GM10266 (cell line): Measurements from ENCODE around the gene C13orf42.

Experiments used
- DNase-seq: peaks from one replicate; pipeline ENCODE4 v3.0.0; 2012; ENCODE audit errors: extremely low spot score
- CTCF ChIP-seq: IDR thresholded peaks from 2 replicates; pipeline ENCODE4 v1.5.1; 2012; ENCODE audit warnings: mild to moderate bottlenecking, low read depth; ENCODE audit not compliant: control insufficient read depth, insufficient read depth; ENCODE audit errors: missing control alignments

C13orf42 gene

GRCh38 chr13:51032831-51033230, 78.2 kb downstream of the C13orf42 start:
- no peak for DNase-seq
- TF ChIP-seq CTCF = no peak
